H9 (cell line): ENCODE measurements around the gene MTMR6. TPM values are rescaled to one million over a fixed set of nuclear protein-coding genes. Genes with fewer than 3 reads are reported as not detected.

ENCODE experiments used
- DNase-seq: peaks from one replicate; pipeline ENCODE4 v3.0.0-alpha.2; 2017
- H2AFZ ChIP-seq: one replicate; pipeline ENCODE4 v1.6.1; 2013; ENCODE audit warnings: mild to moderate bottlenecking, low read length, control low read depth, moderate library complexity
- H2AK5ac ChIP-seq: 2 replicates; pipeline ENCODE4 v1.6.1; 2013; ENCODE audit warnings: low read length, control low read depth, mixed read lengths; ENCODE audit not compliant: insufficient read length
- H2BK120ac ChIP-seq: one replicate; pipeline ENCODE4 v1.6.1; 2013; ENCODE audit warnings: low read depth, mild to moderate bottlenecking, low read length, control low read depth, inconsistent platforms; ENCODE audit not compliant: poor library complexity, severe bottlenecking
- H2BK12ac ChIP-seq: 2 replicates; pipeline ENCODE4 v1.6.1; 2013; ENCODE audit warnings: low read length, control low read depth, mixed read lengths, low read depth; ENCODE audit not compliant: insufficient read length
- H2BK15ac ChIP-seq: 2 replicates; pipeline ENCODE4 v1.6.1; 2013; ENCODE audit warnings: low read depth, low read length, control low read depth
- H2BK20ac ChIP-seq: one replicate; pipeline ENCODE4 v1.6.1; 2013; ENCODE audit warnings: low read depth, mild to moderate bottlenecking, low read length, control low read depth, inconsistent platforms; ENCODE audit not compliant: poor library complexity, severe bottlenecking
- H2BK5ac ChIP-seq: 2 replicates; pipeline ENCODE4 v1.6.1; 2013; ENCODE audit warnings: low read length, control low read depth, mixed read lengths; ENCODE audit not compliant: insufficient read length
- H3K14ac ChIP-seq: 2 replicates; pipeline ENCODE4 v1.6.1; 2013; ENCODE audit warnings: low read length, control low read depth; ENCODE audit not compliant: insufficient read depth
- H3K18ac ChIP-seq: 2 replicates; pipeline ENCODE4 v1.6.1; 2013; ENCODE audit warnings: low read depth, mild to moderate bottlenecking, mixed read lengths, low read length, control low read depth; ENCODE audit not compliant: insufficient read length
- H3K23ac ChIP-seq: 2 replicates; pipeline ENCODE4 v1.6.1; 2013; ENCODE audit warnings: low read length, control low read depth, mixed read lengths, low read depth; ENCODE audit not compliant: insufficient read length
- H3K23me2 ChIP-seq: 2 replicates; pipeline ENCODE4 v1.6.1; 2013; ENCODE audit warnings: low read depth, mild to moderate bottlenecking, mixed read lengths, low read length, control low read depth; ENCODE audit not compliant: insufficient read length, poor library complexity, severe bottlenecking
- H3K27ac ChIP-seq: 2 replicates; pipeline ENCODE4 v1.5.1; 2013; ENCODE audit warnings: low read length, control low read depth, mixed read lengths, low read depth; ENCODE audit not compliant: insufficient read length
- H3K27me3 ChIP-seq: 2 replicates; pipeline ENCODE4 v1.6.1; 2013; ENCODE audit warnings: low read length, control low read depth, inconsistent platforms; ENCODE audit not compliant: insufficient read depth
- H3K4ac ChIP-seq: 2 replicates; pipeline ENCODE4 v1.6.1; 2013; ENCODE audit warnings: low read depth, mild to moderate bottlenecking, control low read depth, inconsistent platforms, low read length, moderate library complexity
- H3K4me1 ChIP-seq: 2 replicates; pipeline ENCODE4 v1.6.1; 2013; ENCODE audit warnings: low read length, control low read depth, inconsistent platforms; ENCODE audit not compliant: insufficient read depth
- H3K4me2 ChIP-seq: 2 replicates; pipeline ENCODE4 v1.6.1; 2013; ENCODE audit warnings: low read length, control low read depth, mixed read lengths; ENCODE audit not compliant: insufficient read length, insufficient read depth
- H3K56ac ChIP-seq: 2 replicates; pipeline ENCODE4 v1.6.1; 2013; ENCODE audit warnings: low read depth, mild to moderate bottlenecking, mixed read lengths, low read length, control low read depth; ENCODE audit not compliant: insufficient read length
- H3K79me1 ChIP-seq: 2 replicates; pipeline ENCODE4 v1.6.1; 2013; ENCODE audit warnings: low read depth, mild to moderate bottlenecking, moderate library complexity, low read length, control low read depth, inconsistent platforms; ENCODE audit not compliant: insufficient read depth, poor library complexity, severe bottlenecking
- H3K79me2 ChIP-seq: 2 replicates; pipeline ENCODE4 v1.6.1; 2013; ENCODE audit warnings: low read length, control low read depth, inconsistent platforms; ENCODE audit not compliant: insufficient read depth
- H3K9ac ChIP-seq: 2 replicates; pipeline ENCODE4 v1.6.1; 2013; ENCODE audit warnings: low read length, control low read depth, mixed read lengths; ENCODE audit not compliant: insufficient read length; ENCODE audit errors: extremely low read depth
- H3K9me3 ChIP-seq: one replicate; pipeline ENCODE4 v1.6.1; 2013; ENCODE audit warnings: low read depth, low read length, inconsistent platforms; ENCODE audit not compliant: control insufficient read depth
- H3T11ph ChIP-seq: one replicate; pipeline ENCODE4 v1.6.1; 2013; ENCODE audit warnings: mild to moderate bottlenecking, low read length, control low read depth, inconsistent platforms
- H4K20me1 ChIP-seq: one replicate; pipeline ENCODE4 v1.6.1; 2013; ENCODE audit not compliant: control insufficient read depth, insufficient read length, insufficient read depth
- H4K5ac ChIP-seq: 2 replicates; pipeline ENCODE4 v1.6.1; 2013; ENCODE audit warnings: low read depth, mild to moderate bottlenecking, mixed read lengths, low read length, control low read depth; ENCODE audit not compliant: insufficient read length
- H4K8ac ChIP-seq: replicated peaks from 2 replicates; pipeline ENCODE4 v1.6.1; 2013; ENCODE audit warnings: low read length, control low read depth, mixed read lengths, low read depth; ENCODE audit not compliant: insufficient read length
- H4K91ac ChIP-seq: 2 replicates; pipeline ENCODE4 v1.6.1; 2013; ENCODE audit warnings: low read depth, mild to moderate bottlenecking, moderate library complexity, mixed read lengths, low read length, control low read depth; ENCODE audit not compliant: insufficient read length
- H3K27ac Mint-ChIP-seq, 3 experiments: 2 replicates in 2 of 3; 3 replicates in 1 of 3; pipeline ENCODE4 v1.8.0; 2020 to 2021; ENCODE audit warnings: mixed read lengths in 3 of 3, mild to moderate bottlenecking in 1 of 3, moderate library complexity in 1 of 3
- H3K27me3 Mint-ChIP-seq: 2 replicates; pipeline ENCODE4 v1.8.0; 2021; ENCODE audit warnings: low read depth, mild to moderate bottlenecking, moderate library complexity, mixed read lengths
- H3K36me3 Mint-ChIP-seq, 3 experiments: 2 replicates in 2 of 3; 3 replicates in 1 of 3; pipeline ENCODE4 v1.8.0; 2020 to 2021; ENCODE audit warnings: low read depth in 3 of 3, mixed read lengths in 3 of 3; ENCODE audit not compliant: insufficient read depth in 1 of 3
- H3K4me1 Mint-ChIP-seq, 2 experiments: 2 replicates each; pipeline ENCODE4 v1.8.0; 2020; ENCODE audit warnings: mixed read lengths in 2 of 2
- H3K4me3 Mint-ChIP-seq, 2 experiments: 2 replicates in 1 of 2; 3 replicates in 1 of 2; pipeline ENCODE4 v1.8.0; 2020 to 2021; ENCODE audit warnings: mild to moderate bottlenecking in 2 of 2, mixed read lengths in 2 of 2, moderate library complexity in 1 of 2
- H3K9me3 Mint-ChIP-seq, 2 experiments: 2 replicates in 1 of 2; 3 replicates in 1 of 2; pipeline ENCODE4 v1.8.0; 2020; ENCODE audit warnings: mild to moderate bottlenecking in 2 of 2, mixed read lengths in 2 of 2, moderate library complexity in 1 of 2
- total RNA-seq: library from RNA; stranded (reverse); gene quantifications from 2 replicates; pipeline ENCODE4 v1.2.1, GENCODE V29; 2021
- TF ChIP-seq, protein P1 (sequence below): fragments of 200-600 bp; sonication (generic); conservative IDR thresholded peaks from 3 replicates; pipeline ENCODE4 v1.8.0; 2021; ENCODE audit warnings: antibody characterized with exemption, mild to moderate bottlenecking

Gene MTMR6
- total RNA-seq, 1 experiment from 2014 or later, result 7.0 TPM

DNA sequence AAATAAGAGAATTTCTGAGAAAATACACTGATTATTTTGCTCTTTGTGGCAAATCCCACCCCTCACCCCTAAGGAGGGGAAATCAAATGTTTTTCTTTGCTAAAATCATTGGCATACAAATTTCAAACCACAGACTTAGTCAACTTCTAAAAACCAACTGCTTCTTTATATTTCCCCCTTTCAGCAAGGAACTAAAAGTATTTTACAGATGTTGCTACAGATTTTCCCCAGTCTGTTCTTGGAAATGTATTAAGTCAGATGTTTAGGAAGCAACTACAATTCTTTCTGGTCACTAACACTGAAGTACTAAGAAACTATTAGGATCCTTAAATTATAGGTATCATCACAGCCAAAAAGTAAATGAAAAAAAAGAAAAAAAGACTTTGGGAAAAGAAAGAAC is 6.9 kb downstream of the MTMR6 start:
- H3K23me2 ChIP-seq, result no peaks in the 10 kb centered on the region
- no peak overlapping the region for H2BK5ac ChIP-seq
- H3K9me3 ChIP-seq, result no peaks in the 10 kb centered on the region
- no peak overlapping the region for H2AK5ac ChIP-seq
- no peak overlapping the region for H2BK15ac ChIP-seq
- no peak overlapping the region for H3K14ac ChIP-seq
- no peak overlapping the region for H2BK20ac ChIP-seq
- Mint-ChIP-seq H3K36me3 (no peaks in the 10 kb centered on the region), H3K9me3 (no peaks in the 10 kb centered on the region), H3K4me3 (no peak overlapping the region), H3K4me1 (peaks cover 5 to 12% of the 10 kb centered on the region in 2 experiments; a peak in 3 of 4 replicates), H3K27me3 (no peaks in the 10 kb centered on the region), H3K27ac (peak overlapping the region in 1 of 3 experiments; percentile 58; a peak in 1 of 7 replicates)
- H3K27ac ChIP-seq, result no peak overlapping the region
- H3K4me1 ChIP-seq, result no peaks in the 10 kb centered on the region
- no peaks in the 10 kb centered on the region for H4K20me1 ChIP-seq
- H2BK12ac ChIP-seq, result no peak overlapping the region
- H3K18ac ChIP-seq, result no peak overlapping the region
- H3K9ac ChIP-seq, result no peak overlapping the region
- H3K4me2 ChIP-seq, result no peak overlapping the region
- no peak overlapping the region for H3T11ph ChIP-seq
- no peak overlapping the region for H4K5ac ChIP-seq
- H3K23ac ChIP-seq, result no peak overlapping the region
- no peaks in the 10 kb centered on the region for H3K79me1 ChIP-seq
- TF ChIP-seq, protein P1, sequence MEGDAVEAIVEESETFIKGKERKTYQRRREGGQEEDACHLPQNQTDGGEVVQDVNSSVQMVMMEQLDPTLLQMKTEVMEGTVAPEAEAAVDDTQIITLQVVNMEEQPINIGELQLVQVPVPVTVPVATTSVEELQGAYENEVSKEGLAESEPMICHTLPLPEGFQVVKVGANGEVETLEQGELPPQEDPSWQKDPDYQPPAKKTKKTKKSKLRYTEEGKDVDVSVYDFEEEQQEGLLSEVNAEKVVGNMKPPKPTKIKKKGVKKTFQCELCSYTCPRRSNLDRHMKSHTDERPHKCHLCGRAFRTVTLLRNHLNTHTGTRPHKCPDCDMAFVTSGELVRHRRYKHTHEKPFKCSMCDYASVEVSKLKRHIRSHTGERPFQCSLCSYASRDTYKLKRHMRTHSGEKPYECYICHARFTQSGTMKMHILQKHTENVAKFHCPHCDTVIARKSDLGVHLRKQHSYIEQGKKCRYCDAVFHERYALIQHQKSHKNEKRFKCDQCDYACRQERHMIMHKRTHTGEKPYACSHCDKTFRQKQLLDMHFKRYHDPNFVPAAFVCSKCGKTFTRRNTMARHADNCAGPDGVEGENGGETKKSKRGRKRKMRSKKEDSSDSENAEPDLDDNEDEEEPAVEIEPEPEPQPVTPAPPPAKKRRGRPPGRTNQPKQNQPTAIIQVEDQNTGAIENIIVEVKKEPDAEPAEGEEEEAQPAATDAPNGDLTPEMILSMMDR, result no peak
- H2AFZ ChIP-seq, result no peak overlapping the region
- no peak overlapping the region for H3K4ac ChIP-seq
- no peak overlapping the region for H2BK120ac ChIP-seq
- DNase-seq, result no peak
- H4K91ac ChIP-seq, result no peak overlapping the region
- H3K79me2 ChIP-seq, result no peaks in the 10 kb centered on the region
- no peak overlapping the region for H3K56ac ChIP-seq
- no peaks in the 10 kb centered on the region for H3K27me3 ChIP-seq
- no peak overlapping the region for H4K8ac ChIP-seq
